T-cell (primary cell): ENCODE measurements around the gene SPATA13. TPM values are rescaled to one million over a fixed set of nuclear protein-coding genes. Genes with fewer than 3 reads are reported as not detected.

Experiments used
- ATAC-seq, 4 experiments: fragments of 200-7000 bp in 3 of 4; fragments of 150-1000 bp in 1 of 4; cut with Tn5 transposase; replicated peaks in 1 of 4; 1 replicate in 3 of 4; 2 replicates in 1 of 4; pipeline ENCODE4 v1.10.0; 2021; ENCODE audit warnings: moderate library complexity in 3 of 4, mild to moderate bottlenecking in 2 of 4, moderate number of reproducible peaks in 1 of 4
- CTCF ChIA-PET, 2 donors: fragments of 300-600 bp; sonication (Branson Sonifier 250); formaldehyde crosslinking; loops; one replicate each; lab custom pipeline; 2022; ENCODE audit warnings: antibody characterized with exemption in 2 of 2; lab: Charles Lee
- POLR2A ChIA-PET, 2 donors: fragments of 300-600 bp; sonication (Branson Sonifier 250); formaldehyde crosslinking; loops; one replicate each; lab custom pipeline; 2022; ENCODE audit warnings: antibody characterized with exemption in 2 of 2; lab: Charles Lee
- DNase-seq, 35 experiments: peaks; one replicate each; pipeline versions ENCODE4 v3.0.0 to v3.0.0-alpha.2; 2013 to 2023
- H3K27ac ChIP-seq: one replicate; pipeline ENCODE4 v1.5.1; 2013; ENCODE audit warnings: low read length
- H3K27me3 ChIP-seq, 2 experiments: replicated peaks in 1 of 2; 1 replicate in 1 of 2; 2 replicates in 1 of 2; pipeline versions ENCODE4 v1.6.1 to v1.7.0; 2013; ENCODE audit warnings: low read length in 1 of 2, mixed read lengths in 1 of 2; ENCODE audit not compliant: control insufficient read depth in 2 of 2, insufficient read depth in 2 of 2; ENCODE audit errors: extremely low read depth in 1 of 2
- H3K36me3 ChIP-seq, 2 donors: 1 replicate in 1 of 2; 2 replicates in 1 of 2; pipeline versions ENCODE4 v1.6.1 to v1.7.0; 2013; ENCODE audit warnings: low read length in 1 of 2; ENCODE audit not compliant: control insufficient read depth in 2 of 2, insufficient read depth in 1 of 2; ENCODE audit errors: extremely low read depth in 1 of 2
- H3K4me1 ChIP-seq, 2 experiments: 1 replicate in 1 of 2; 2 replicates in 1 of 2; pipeline versions ENCODE4 v1.6.1 to v1.7.0; 2013; ENCODE audit warnings: low read length in 2 of 2, mixed read lengths in 1 of 2; ENCODE audit not compliant: insufficient read depth in 2 of 2, control insufficient read depth in 1 of 2; ENCODE audit errors: extremely low read depth in 1 of 2
- H3K4me3 ChIP-seq, 2 donors: 1 replicate in 1 of 2; 2 replicates in 1 of 2; pipeline versions ENCODE4 v1.5.1 to v1.7.0; 2013; ENCODE audit warnings: mild to moderate bottlenecking in 2 of 2, low read length in 1 of 2, moderate library complexity in 1 of 2; ENCODE audit not compliant: control insufficient read depth in 1 of 2; ENCODE audit errors: extremely low read depth in 1 of 2
- H3K9me3 ChIP-seq: 2 replicates; pipeline ENCODE4 v1.7.0; 2013
- H3K27ac Mint-ChIP-seq, 2 donors: one replicate each; pipeline ENCODE4 v1.8.0; 2020 to 2021; ENCODE audit warnings: mild to moderate bottlenecking in 2 of 2, mixed read lengths in 2 of 2
- H3K27me3 Mint-ChIP-seq, 2 donors: one replicate each; pipeline ENCODE4 v1.8.0; 2021 to 2022; ENCODE audit warnings: mixed read lengths in 2 of 2
- H3K36me3 Mint-ChIP-seq: one replicate; pipeline ENCODE4 v1.8.0; 2021; ENCODE audit warnings: mixed read lengths
- H3K4me1 Mint-ChIP-seq, 3 donors: one replicate each; pipeline ENCODE4 v1.8.0; 2020 to 2022; ENCODE audit warnings: mixed read lengths in 3 of 3, mild to moderate bottlenecking in 1 of 3
- H3K4me3 Mint-ChIP-seq, 3 donors: one replicate each; pipeline ENCODE4 v1.8.0; 2020 to 2022; ENCODE audit warnings: mild to moderate bottlenecking in 3 of 3, mixed read lengths in 3 of 3, moderate library complexity in 3 of 3
- H3K9me3 Mint-ChIP-seq, 3 donors: one replicate each; pipeline ENCODE4 v1.8.0; 2020 to 2022; ENCODE audit warnings: mixed read lengths in 3 of 3
- WGBS: methylation state at CpG from one replicate; pipeline ENCODE4 v1.1.5; 2013; ENCODE audit warnings: missing lambda C conversion rate; ENCODE audit not compliant: insufficient coverage; 5-methylcytosine and 5-hydroxymethylcytosine counted together
- total RNA-seq, 35 experiments: library from RNA in 6 of 35; stranded (reverse) in 6 of 35; fragments of 120-200 nt in 1 of 35; gene quantifications; one replicate each; pipeline versions ENCODE4 v1.2.1 to v1.2.4 and lab custom pipeline; 2013 to 2026

The SPATA13 gene
- total RNA-seq, 5 donors from 2014 or later (not counting 1 experiment from before 2014, with no cell fraction given), result 90.3 to 109 (median 104) TPM

DNA sequence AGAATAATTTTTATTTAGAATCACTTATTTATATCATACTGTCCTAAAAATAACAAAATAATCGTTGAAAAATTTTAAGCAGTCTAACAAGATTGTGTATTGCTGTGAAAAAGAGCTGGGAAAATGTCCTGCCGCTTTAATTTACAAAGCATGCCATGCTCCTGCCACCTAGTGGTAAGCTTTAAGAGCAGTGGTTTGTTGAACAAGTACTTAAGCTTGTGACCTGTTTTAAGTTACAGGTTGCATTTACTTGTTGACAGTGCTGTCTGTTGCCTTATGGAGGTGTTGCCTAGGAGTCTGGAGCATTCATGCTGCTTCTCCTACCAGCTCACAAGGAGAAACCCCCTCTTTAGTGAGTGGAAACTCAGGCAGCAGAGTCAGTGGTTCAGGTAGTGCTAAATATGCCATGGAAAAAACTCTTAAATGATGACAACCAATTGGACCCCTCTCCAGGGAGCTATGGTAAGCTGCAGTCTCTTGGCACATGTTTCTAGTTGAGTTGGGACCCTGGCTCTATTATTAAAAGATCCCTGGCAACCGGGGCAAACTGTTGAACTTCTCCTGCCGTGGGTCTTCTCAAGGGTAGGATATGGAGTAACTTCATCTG is 68.4 kb downstream of the SPATA13 start:
- Histone ChIP-seq H3K27ac (no peak overlapping the region), H3K9me3 (no peaks in the 10 kb centered on the region), H3K4me1 (peaks cover 6 to 46% of the 10 kb centered on the region in 2 experiments), H3K4me3 (no peak overlapping the region), H3K36me3 (no peaks in the 10 kb centered on the region), H3K27me3 (no peaks in the 10 kb centered on the region)
- H3K4me1 Mint-ChIP-seq, result peaks cover 16 to 47% (median 35%) of the 10 kb centered on the region in 3 donors
- POLR2A ChIA-PET, result interaction anchor here in 1 of 2 donors (0.5 to 1.3 kb wide), 3 partner anchors 25 to 74 kb away, joined by 3 read pairs; no protein-coding TSS in a partner anchor
- CTCF ChIA-PET, result interaction anchor here (0.5 to 2.5 kb wide), 33 partner anchors 9 to 310 kb away, joined by 3 to 14 read pairs (median 4); no protein-coding TSS in a partner anchor
- no peak overlapping the region for H3K27ac Mint-ChIP-seq
- ATAC-seq (peak; percentile 38 to 66 (median 57)), DNase-seq (peak in 19 of 35 experiments; percentile 9 to 78 (median 31))
- H3K36me3 Mint-ChIP-seq, result no peaks in the 10 kb centered on the region
- H3K9me3 Mint-ChIP-seq, result no peaks in the 10 kb centered on the region
- H3K4me3 Mint-ChIP-seq, result no peak overlapping the region
- H3K27me3 Mint-ChIP-seq, result no peaks in the 10 kb centered on the region
- WGBS, result 82% methylated on average over 2 of the region's 4 CpGs

- H3K4me1 Mint-ChIP-seq, result peaks cover 11 to 35% (median 22%) of the 10 kb centered on the region in 3 donors
- no peak overlapping the region for H3K4me3 Mint-ChIP-seq
- no peaks in the 10 kb centered on the region for H3K27me3 Mint-ChIP-seq
- ChIA-PET CTCF (interaction anchor here (0.6 to 1.6 kb wide), 13 partner anchors 11 to 336 kb away, joined by 3 to 11 read pairs (median 4); partner anchors contain the start of gene SPATA13 (in 1 of the 2)), POLR2A (interaction anchor here in 1 of 2 donors (0.6 kb wide), 1 partner anchor 12 kb away, joined by 5 read pairs; no protein-coding TSS in a partner anchor)
- no peaks in the 10 kb centered on the region for H3K27me3 ChIP-seq
- H3K27ac ChIP-seq, result peak overlapping the region; percentile 26
- peak overlapping the region; percentile 8 to 35 for H3K27ac Mint-ChIP-seq
- H3K36me3 Mint-ChIP-seq, result no peaks in the 10 kb centered on the region
- ATAC-seq (peak in 3 of 4 experiments; percentile 19 to 60 (median 60)), DNase-seq (peak in 2 of 35 experiments; percentile 27 to 53)
- H3K4me1 ChIP-seq, result peaks cover 0 to 33% of the 10 kb centered on the region in 2 experiments
- 64% methylated on average over 10 of the region's 12 CpGs for WGBS
- H3K36me3 ChIP-seq, result no peaks in the 10 kb centered on the region
- no peaks in the 10 kb centered on the region for H3K9me3 ChIP-seq
- no peak overlapping the region for H3K4me3 ChIP-seq
- H3K9me3 Mint-ChIP-seq, result no peaks in the 10 kb centered on the region
Measured at GRCh38 chr13:24230428-24231072, 70.0 kb downstream of the SPATA13 start.

- Mint-ChIP-seq H3K27ac (no peak overlapping the region), H3K4me3 (no peak overlapping the region), H3K4me1 (peaks cover 11 to 31% (median 20%) of the 10 kb centered on the region in 3 donors), H3K27me3 (no peaks in the 10 kb centered on the region), H3K9me3 (no peaks in the 10 kb centered on the region), H3K36me3 (no peaks in the 10 kb centered on the region)
- H3K27ac ChIP-seq, result peak overlapping the region; percentile 26
- CTCF ChIA-PET, result interaction anchor here (0.7 to 1.6 kb wide), 7 partner anchors 11 to 269 kb away, joined by 3 to 11 read pairs (median 4); no protein-coding TSS in a partner anchor
- H3K4me3 ChIP-seq, result no peak overlapping the region
- DNase-seq, result no peak
- peaks cover 0 to 28% of the 10 kb centered on the region in 2 experiments for H3K4me1 ChIP-seq
- no peaks in the 10 kb centered on the region for H3K27me3 ChIP-seq
- whole genome bisulfite sequencing, result 100% methylated on average over 1 of the region's 3 CpGs
- POLR2A ChIA-PET, result no interaction called here
- no peaks in the 10 kb centered on the region for H3K9me3 ChIP-seq
- H3K36me3 ChIP-seq, result no peaks in the 10 kb centered on the region
- no peak for ATAC-seq
Measured at GRCh38 chr13:24231377-24231776, 70.9 kb downstream of the SPATA13 start.

DNA sequence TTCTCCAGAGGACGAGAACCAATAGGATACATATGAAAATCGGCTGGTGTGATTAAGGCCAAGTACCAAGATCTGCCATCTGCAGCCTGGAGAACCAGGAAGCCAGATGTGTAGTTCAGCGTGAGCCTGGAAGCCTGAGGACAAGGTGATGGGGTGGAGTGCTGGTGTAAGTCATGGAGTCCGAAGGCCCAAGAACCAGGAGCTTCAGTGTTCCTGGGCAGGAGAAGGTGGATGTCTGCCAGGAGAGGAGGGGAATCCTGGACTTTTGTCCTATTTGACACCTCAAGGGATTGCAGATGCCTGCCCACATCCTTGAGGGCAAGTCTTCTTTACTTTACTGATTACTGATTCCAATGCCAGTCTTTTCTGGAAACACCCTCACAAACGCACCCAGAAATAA is 71.5 kb downstream of the SPATA13 start:
- Histone ChIP-seq H3K9me3 (no peaks in the 10 kb centered on the region), H3K27ac (no peak overlapping the region), H3K36me3 (no peaks in the 10 kb centered on the region), H3K4me3 (no peak overlapping the region), H3K4me1 (peaks cover 0 to 28% of the 10 kb centered on the region in 2 experiments), H3K27me3 (no peaks in the 10 kb centered on the region)
- DNase-seq (no peak), ATAC-seq (no peak)
- Mint-ChIP-seq H3K4me1 (peaks cover 11 to 31% (median 20%) of the 10 kb centered on the region in 3 donors), H3K9me3 (no peaks in the 10 kb centered on the region), H3K4me3 (no peak overlapping the region), H3K36me3 (no peaks in the 10 kb centered on the region), H3K27ac (no peak overlapping the region), H3K27me3 (no peaks in the 10 kb centered on the region)
- ChIA-PET POLR2A (interaction anchor here in 1 of 2 donors (0.6 kb wide), 1 partner anchor 37 kb away, joined by 9 read pairs; no protein-coding TSS in a partner anchor), CTCF (no interaction called here)
- 100% methylated on average over 4 of the region's 5 CpGs for WGBS

- H3K4me1 ChIP-seq, result peaks cover 0 to 28% of the 10 kb centered on the region in 2 experiments
- no peak overlapping the region for H3K27ac ChIP-seq
- Mint-ChIP-seq H3K4me1 (peaks cover 11 to 31% (median 20%) of the 10 kb centered on the region in 3 donors), H3K4me3 (no peak overlapping the region), H3K27ac (no peak overlapping the region), H3K36me3 (no peaks in the 10 kb centered on the region), H3K9me3 (no peaks in the 10 kb centered on the region), H3K27me3 (no peaks in the 10 kb centered on the region)
- ATAC-seq (no peak), DNase-seq (no peak)
- no CpG with 5 or more reads among the region's 3 CpGs for WGBS
- ChIA-PET POLR2A (interaction anchor here in 1 of 2 donors (0.6 kb wide), 1 partner anchor 37 kb away, joined by 9 read pairs; no protein-coding TSS in a partner anchor), CTCF (interaction anchor here in 1 of 2 donors (0.9 kb wide), 1 partner anchor 29 kb away, joined by 3 read pairs; no protein-coding TSS in a partner anchor)
- H3K4me3 ChIP-seq, result no peak overlapping the region
- H3K27me3 ChIP-seq, result no peaks in the 10 kb centered on the region
- no peaks in the 10 kb centered on the region for H3K36me3 ChIP-seq
- H3K9me3 ChIP-seq, result no peaks in the 10 kb centered on the region
Measured at GRCh38 chr13:24232474-24232873, 72.0 kb downstream of the SPATA13 start.

DNA sequence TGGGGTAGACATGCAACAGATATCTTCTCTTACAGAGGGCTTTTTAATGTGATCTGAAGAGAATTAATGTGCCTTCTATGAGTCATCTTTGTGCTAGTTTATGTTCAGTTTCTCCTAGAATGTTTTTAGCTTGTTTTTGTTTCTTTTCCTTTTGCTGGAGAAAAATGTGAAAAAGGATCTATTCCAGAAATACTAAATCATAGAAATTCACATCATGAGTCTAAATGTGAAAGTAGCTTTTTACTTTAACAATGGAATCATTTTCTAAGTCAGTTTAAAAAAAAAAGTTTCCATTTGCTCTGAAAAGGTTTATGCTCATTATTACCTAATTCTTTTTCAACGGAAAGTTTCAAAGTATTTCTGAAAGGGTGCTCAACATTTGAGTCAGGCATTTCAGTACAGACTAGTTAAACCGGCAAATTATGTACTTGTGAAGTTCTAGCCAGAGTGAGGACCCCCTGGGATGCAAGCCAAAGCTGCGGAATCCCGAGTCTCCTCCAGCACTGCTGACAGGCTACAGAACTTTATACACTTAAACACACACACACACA is 72.9 kb downstream of the SPATA13 start:
- Histone ChIP-seq H3K27me3 (no peaks in the 10 kb centered on the region), H3K9me3 (no peaks in the 10 kb centered on the region), H3K27ac (no peak overlapping the region), H3K4me1 (peaks cover 0 to 28% of the 10 kb centered on the region in 2 experiments), H3K4me3 (no peak overlapping the region), H3K36me3 (no peaks in the 10 kb centered on the region)
- WGBS, result 40% methylated on average over 1 of the region's 4 CpGs
- peaks cover 11 to 31% (median 20%) of the 10 kb centered on the region in 3 donors for H3K4me1 Mint-ChIP-seq
- no peaks in the 10 kb centered on the region for H3K9me3 Mint-ChIP-seq
- DNase-seq, result no peak
- no peaks in the 10 kb centered on the region for H3K27me3 Mint-ChIP-seq
- POLR2A ChIA-PET, result interaction anchor here in 1 of 2 donors (0.7 kb wide), 1 partner anchor 11 kb away, joined by 3 read pairs; no protein-coding TSS in a partner anchor
- no peak overlapping the region for H3K27ac Mint-ChIP-seq
- no peak for ATAC-seq
- no peaks in the 10 kb centered on the region for H3K36me3 Mint-ChIP-seq
- no peak overlapping the region for H3K4me3 Mint-ChIP-seq
- CTCF ChIA-PET, result interaction anchor here (0.5 to 0.9 kb wide), 2 partner anchors 20 to 28 kb away, joined by 3 read pairs; no protein-coding TSS in a partner anchor
